Loucy (cell line): ENCODE measurements around the gene MCM3AP.

ENCODE experiments used
- EZH2phosphoT487 ChIP-seq: fragments of 200-600 bp; IDR thresholded peaks from 2 replicates; pipeline ENCODE4 v1.6.1; 2018; ENCODE audit warnings: antibody characterized with exemption, mild to moderate bottlenecking, moderate library complexity, borderline replicate concordance
- TF ChIP-seq, protein P1 (sequence below): fragments of 200-600 bp; sonication (generic); conservative IDR thresholded peaks from 2 replicates; pipeline ENCODE4 v1.5.1; 2014; ENCODE audit warnings: mild to moderate bottlenecking, antibody characterized with exemption, low read length

DNA sequence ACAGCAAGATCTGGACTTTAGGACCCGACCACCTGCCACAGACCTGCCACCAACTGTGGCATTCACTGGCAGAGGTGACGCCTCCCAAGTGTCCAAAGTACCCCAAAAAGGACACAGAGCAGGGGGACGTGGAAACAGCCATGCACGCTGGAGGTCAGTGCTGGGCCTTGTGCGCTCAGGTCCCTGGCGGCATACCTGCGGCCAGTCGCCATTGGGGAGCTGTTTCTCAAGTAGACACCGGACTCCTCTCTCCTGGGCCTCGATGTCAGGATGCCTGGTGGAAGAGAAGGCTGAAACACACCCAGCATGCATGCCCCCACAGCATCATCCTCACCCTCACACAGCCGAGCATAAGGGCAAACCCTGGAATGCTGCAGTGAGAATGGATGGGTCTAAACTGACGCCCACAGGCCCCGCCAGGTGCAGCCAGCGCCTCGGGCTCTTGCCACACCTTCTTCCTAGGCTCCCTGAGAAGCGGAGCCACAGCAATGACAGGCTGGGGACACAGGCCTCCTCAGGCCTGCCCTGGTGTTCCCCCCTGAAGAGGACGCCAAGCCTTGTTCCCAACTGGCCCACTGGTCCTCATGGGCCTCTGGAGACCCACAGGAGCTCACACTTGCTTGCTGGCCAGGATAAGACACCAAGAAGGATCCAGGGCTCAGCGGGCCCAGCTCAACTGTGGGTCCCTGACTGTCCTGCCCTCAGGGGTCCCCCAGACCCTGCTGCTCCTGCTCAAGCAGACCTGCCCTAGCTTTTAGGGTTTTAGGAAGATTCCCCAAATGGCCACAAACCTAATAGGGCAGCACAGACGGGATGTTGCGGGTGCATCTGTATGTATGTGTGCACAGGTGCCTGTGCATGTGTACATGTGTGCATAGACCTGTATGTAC lies 93.5 kb downstream of the MCM3AP start:
- no peak for TF ChIP-seq EZH2phosphoT487
- TF ChIP-seq, protein P1, sequence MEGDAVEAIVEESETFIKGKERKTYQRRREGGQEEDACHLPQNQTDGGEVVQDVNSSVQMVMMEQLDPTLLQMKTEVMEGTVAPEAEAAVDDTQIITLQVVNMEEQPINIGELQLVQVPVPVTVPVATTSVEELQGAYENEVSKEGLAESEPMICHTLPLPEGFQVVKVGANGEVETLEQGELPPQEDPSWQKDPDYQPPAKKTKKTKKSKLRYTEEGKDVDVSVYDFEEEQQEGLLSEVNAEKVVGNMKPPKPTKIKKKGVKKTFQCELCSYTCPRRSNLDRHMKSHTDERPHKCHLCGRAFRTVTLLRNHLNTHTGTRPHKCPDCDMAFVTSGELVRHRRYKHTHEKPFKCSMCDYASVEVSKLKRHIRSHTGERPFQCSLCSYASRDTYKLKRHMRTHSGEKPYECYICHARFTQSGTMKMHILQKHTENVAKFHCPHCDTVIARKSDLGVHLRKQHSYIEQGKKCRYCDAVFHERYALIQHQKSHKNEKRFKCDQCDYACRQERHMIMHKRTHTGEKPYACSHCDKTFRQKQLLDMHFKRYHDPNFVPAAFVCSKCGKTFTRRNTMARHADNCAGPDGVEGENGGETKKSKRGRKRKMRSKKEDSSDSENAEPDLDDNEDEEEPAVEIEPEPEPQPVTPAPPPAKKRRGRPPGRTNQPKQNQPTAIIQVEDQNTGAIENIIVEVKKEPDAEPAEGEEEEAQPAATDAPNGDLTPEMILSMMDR, result no peak
